ENCODE results near the gene GPR137C. TPM values are rescaled to one million over a fixed set of nuclear protein-coding genes. Genes with fewer than 3 reads are reported as not detected.

The GPR137C gene
- total RNA-seq, 4 donors from 2014 or later: 1.1 to 10.9 TPM; not detected in 2

- DNase-seq: no peak
- TF ChIP-seq CTCF (IDR thresholded peaks at IDR 0.05) (no peak), POLR2A (IDR thresholded peaks at IDR 0.05) (no peak)
- Histone ChIP-seq H3K27me3 (no peaks in the 10 kb centered on the region), H3K4me1 (no peaks in the 10 kb centered on the region), H3K4me3 (no peak overlapping the region), H3K27ac (no peak overlapping the region), H3K9me3 (no peaks in the 10 kb centered on the region), H3K36me3 (no peaks in the 10 kb centered on the region)
- intact Hi-C loops (cut with DNase I; ENCODE audit: low total_unique reads): no loop called here
Measured at GRCh38 chr14:52596320-52596719, 43.7 kb downstream of the GPR137C start.

GRCh38 chr14:52596861-52597260 is 44.2 kb downstream of the GPR137C start:
- intact Hi-C loops (cut with DNase I; ENCODE audit: low total_unique reads): no loop called here
- Histone ChIP-seq H3K4me1 (no peaks in the 10 kb centered on the region), H3K9me3 (no peaks in the 10 kb centered on the region), H3K27me3 (no peaks in the 10 kb centered on the region), H3K4me3 (no peak overlapping the region), H3K27ac (no peak overlapping the region), H3K36me3 (no peaks in the 10 kb centered on the region)
- no peak for DNase-seq
- TF ChIP-seq POLR2A (IDR thresholded peaks at IDR 0.05) (no peak), CTCF (IDR thresholded peaks at IDR 0.05) (no peak)

GRCh38 chr14:52598568-52598967 is 45.9 kb downstream of the GPR137C start:
- TF ChIP-seq CTCF (IDR thresholded peaks at IDR 0.05): no peak
- no peak for TF ChIP-seq POLR2A (IDR thresholded peaks at IDR 0.05)

GRCh38 chr14:52599974-52600373 is 47.3 kb downstream of the GPR137C start:
- intact Hi-C loops (cut with DNase I; ENCODE audit: low total_unique reads): no loop called here
- Histone ChIP-seq H3K36me3 (no peaks in the 10 kb centered on the region), H3K27me3 (no peaks in the 10 kb centered on the region), H3K9me3 (no peaks in the 10 kb centered on the region), H3K4me1 (no peaks in the 10 kb centered on the region), H3K27ac (no peak overlapping the region), H3K4me3 (no peak overlapping the region)
- TF ChIP-seq CTCF (IDR thresholded peaks at IDR 0.05) (no peak), POLR2A (IDR thresholded peaks at IDR 0.05) (no peak)
- no peak for DNase-seq

More at GRCh38 chr14:52598568-52598967, 45.9 kb downstream of the GPR137C start:
- Histone ChIP-seq H3K4me3 (no peak overlapping the region), H3K4me1 (no peaks in the 10 kb centered on the region), H3K27me3 (no peaks in the 10 kb centered on the region), H3K9me3 (no peaks in the 10 kb centered on the region), H3K36me3 (no peaks in the 10 kb centered on the region), H3K27ac (no peak overlapping the region)
- intact Hi-C loops (cut with DNase I; ENCODE audit: low total_unique reads): no loop called here
- no peak for DNase-seq

- DNase-seq: no peak
- Histone ChIP-seq H3K27me3 (no peaks in the 10 kb centered on the region), H3K9me3 (no peaks in the 10 kb centered on the region), H3K4me1 (no peaks in the 10 kb centered on the region), H3K36me3 (no peaks in the 10 kb centered on the region), H3K4me3 (no peak overlapping the region), H3K27ac (no peak overlapping the region)
- intact Hi-C loops (cut with DNase I; ENCODE audit: low total_unique reads): no loop called here
- TF ChIP-seq CTCF (IDR thresholded peaks at IDR 0.05) (no peak), POLR2A (IDR thresholded peaks at IDR 0.05) (no peak)
Measured at GRCh38 chr14:52602131-52602530, 49.5 kb downstream of the GPR137C start.

Data from uterus (tissue), 4 donors.